ENCODE results near the gene L2HGDH. TPM values are rescaled to one million over a fixed set of nuclear protein-coding genes. Genes with fewer than 3 reads are reported as not detected.
"Not testable (repeated sequence)": the region's sequence is repeated elsewhere in the genome, so short reads cannot be mapped to it uniquely, and the experiment has no call there.

The L2HGDH gene
- total RNA-seq, 2 experiments from 2014 or later = 8.7 to 19.8 TPM

DNA sequence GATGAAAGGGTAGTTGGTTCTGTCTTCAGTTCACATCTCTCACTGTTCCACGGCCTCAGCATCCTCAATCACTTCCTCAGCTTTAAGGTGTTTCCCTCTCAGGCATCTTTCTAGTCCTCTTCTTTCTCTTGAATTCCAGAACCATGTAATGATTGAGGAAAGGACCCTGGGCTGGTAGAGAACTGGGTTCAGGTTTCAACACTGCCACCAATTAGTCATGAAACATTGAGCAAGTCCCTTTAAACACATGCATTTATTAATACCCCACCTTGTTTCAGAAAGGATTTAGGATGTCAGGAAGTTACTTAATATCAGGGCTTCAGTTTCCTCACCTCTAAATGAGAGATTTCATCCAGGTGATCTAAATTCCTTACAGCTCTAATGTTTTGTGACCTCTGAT is 7.3 kb upstream of the L2HGDH start:
- Histone ChIP-seq H3K79me2 (ENCODE audit: insufficient read depth, low read depth, low read length) (peaks cover 13% of the 10 kb centered on the region; the same call in 1 of the 2 replicates), H3K9me2 (ENCODE audit: insufficient read depth, low read length) (no peaks in the 10 kb centered on the region), H3K4me3 (ENCODE audit: low read depth, low read length, poor library complexity, severe bottlenecking) (no peak overlapping the region), H3K27ac (ENCODE audit: low read depth, low read length, poor library complexity, severe bottlenecking) (no peak overlapping the region), H4K20me1 (ENCODE audit: insufficient read depth, low read length) (no peaks in the 10 kb centered on the region), H3K4me1 (ENCODE audit: insufficient read depth, low read length, poor library complexity, severe bottlenecking) (peaks cover 14% of the 10 kb centered on the region), H3K4me2 (ENCODE audit: low read length) (no peak overlapping the region), H3K36me3 (ENCODE audit: insufficient read depth, low read length) (peaks cover 20% of the 10 kb centered on the region), H2AFZ (ENCODE audit: low read length) (no peak overlapping the region), H3K9me3 (ENCODE audit: low read length) (peaks cover 3% of the 10 kb centered on the region; the same call in 1 of the 2 replicates)
- intact Hi-C loops (cut with micrococcal nuclease; ENCODE audit: unreplicated experiment) = loop anchor here (10.0 kb wide), 1 partner anchor 454 kb away; no protein-coding TSS in a partner anchor
- no TSS peak for BruUV-seq (replicated peaks)
- ChIA-PET POLR2A (no interaction called here), CTCF (ENCODE audit: unreplicated experiment) (interaction anchor here (0.5 kb wide), 1 partner anchor 321 kb away, joined by 3 read pairs; no protein-coding TSS in a partner anchor)
- DNase-seq (ENCODE audit: low spot score) = no peak
- no peak for TF ChIP-seq EZH2phosphoT487 (IDR thresholded peaks at IDR 0.05; ENCODE audit: borderline replicate concordance, low read depth, low read length)
- no peak for TF ChIP-seq CTCF (conservative IDR thresholded peaks at IDR 0.05; ENCODE audit: low read length)

- Histone ChIP-seq H3K4me2 (ENCODE audit: low read length) (no peak overlapping the region), H3K9me3 (ENCODE audit: low read length) (peaks cover 10% of the 10 kb centered on the region; the same call in 1 of the 2 replicates), H3K4me1 (ENCODE audit: insufficient read depth, low read length, poor library complexity, severe bottlenecking) (peaks cover 19% of the 10 kb centered on the region), H3K9me2 (ENCODE audit: insufficient read depth, low read length) (no peaks in the 10 kb centered on the region), H3K27ac (ENCODE audit: low read depth, low read length, poor library complexity, severe bottlenecking) (no peak overlapping the region), H3K79me2 (ENCODE audit: insufficient read depth, low read depth, low read length) (peaks cover 20% of the 10 kb centered on the region; the same call in 1 of the 2 replicates), H3K36me3 (ENCODE audit: insufficient read depth, low read length) (peaks cover 22% of the 10 kb centered on the region), H2AFZ (ENCODE audit: low read length) (no peak overlapping the region), H4K20me1 (ENCODE audit: insufficient read depth, low read length) (no peaks in the 10 kb centered on the region), H3K4me3 (ENCODE audit: low read depth, low read length, poor library complexity, severe bottlenecking) (no peak overlapping the region)
- peak; percentile 13 for DNase-seq (ENCODE audit: low spot score)
- no TSS peak for BruUV-seq (replicated peaks)
- ChIA-PET CTCF (ENCODE audit: unreplicated experiment) (no interaction called here), POLR2A (interaction anchor here (0.7 kb wide), 1 partner anchor 93 kb away, joined by 3 read pairs; no protein-coding TSS in a partner anchor)
- no peak for TF ChIP-seq EZH2phosphoT487 (IDR thresholded peaks at IDR 0.05; ENCODE audit: borderline replicate concordance, low read depth, low read length)
- TF ChIP-seq CTCF (conservative IDR thresholded peaks at IDR 0.05; ENCODE audit: low read length) = peak; percentile 75
- intact Hi-C loops (cut with micrococcal nuclease; ENCODE audit: unreplicated experiment) = loop anchor here (10.0 kb wide), 1 partner anchor 453 kb away; no protein-coding TSS in a partner anchor
Measured at GRCh38 chr14:50318031-50318626, 6.1 kb upstream of the L2HGDH start.

GRCh38 chr14:50314098-50314497 is 2.1 kb upstream of the L2HGDH start:
- H3K36me3 ChIP-seq (ENCODE audit: insufficient read depth, low read length) = peaks cover 14% of the 10 kb centered on the region
- BruUV-seq (replicated peaks); H3K27ac ChIP-seq (ENCODE audit: low read depth, low read length, poor library complexity, severe bottlenecking); H3K9me3 ChIP-seq (ENCODE audit: low read length); H4K20me1 ChIP-seq (ENCODE audit: insufficient read depth, low read length); CTCF ChIA-PET (ENCODE audit: unreplicated experiment); H3K4me3 ChIP-seq (ENCODE audit: low read depth, low read length, poor library complexity, severe bottlenecking); H2AFZ ChIP-seq (ENCODE audit: low read length); POLR2A ChIA-PET; H3K4me2 ChIP-seq (ENCODE audit: low read length); H3K9me2 ChIP-seq (ENCODE audit: insufficient read depth, low read length): not testable (repeated sequence)
- H3K4me1 ChIP-seq (ENCODE audit: insufficient read depth, low read length, poor library complexity, severe bottlenecking) = peaks cover 16% of the 10 kb centered on the region
- intact Hi-C loops (cut with micrococcal nuclease; ENCODE audit: unreplicated experiment) = loop anchor here (5.0 to 10.0 kb wide), 4 partner anchors 48 to 682 kb away; no protein-coding TSS in a partner anchor
- peaks cover 34% of the 10 kb centered on the region; the same call in 1 of the 2 replicates for H3K79me2 ChIP-seq (ENCODE audit: insufficient read depth, low read depth, low read length)
- peak; percentile 29 for DNase-seq (ENCODE audit: low spot score)
